ENCODE measurements around the gene MYZAP. TPM values are rescaled to one million over a fixed set of nuclear protein-coding genes. Genes with fewer than 3 reads are reported as not detected.

The MYZAP gene
- total and polyA plus RNA-seq, 2 of the 8 experiments (the other 6 are each of a cell fraction or from before 2014, with no cell fraction given): 0.41 to 0.65 TPM

GRCh38 chr15:57604507-57604906 lies 12.8 kb downstream of the MYZAP start (continued):
- TF ChIP-seq GABPA (IDR thresholded peaks at IDR 0.05; ENCODE audit: borderline replicate concordance, insufficient read depth, low read length): no peak
- TF ChIP-seq USF2 (IDR thresholded peaks at IDR 0.05; ENCODE audit: low read length): no peak
- no peak for TF ChIP-seq SP1 (IDR thresholded peaks at IDR 0.05; ENCODE audit: low read depth, low read length)

Measured in H1 (cell line).